NCI-H1092 treated with DMSO at 0.1 percent for 48 hours (cell line): ENCODE data around the gene COL1A1.

ENCODE experiments used
- DNase-seq: peaks from one replicate; lab custom pipeline; 2025; lab: John Stamatoyannopoulos, UW

Gene COL1A1

GRCh38 chr17:50172130-50172529 lies 29.3 kb downstream of the COL1A1 start:
- no peak for DNase-seq

- no peak for DNase-seq
Observed at GRCh38 chr17:50171371-50172071, 29.9 kb downstream of the COL1A1 start.

GRCh38 chr17:50170662-50171370 lies 30.6 kb downstream of the COL1A1 start:
- DNase-seq: no peak

- DNase-seq: no peak
Observed at GRCh38 chr17:50169881-50170459, 31.5 kb downstream of the COL1A1 start.

GRCh38 chr17:50169121-50169764 lies 32.2 kb downstream of the COL1A1 start:
- DNase-seq: peak; percentile 35

GRCh38 chr17:50168319-50168718 lies 33.1 kb downstream of the COL1A1 start:
- no peak for DNase-seq

- no peak for DNase-seq
Observed at GRCh38 chr17:50167371-50167770, 34.1 kb downstream of the COL1A1 start.

- no peak for DNase-seq
Observed at GRCh38 chr17:50166518-50167181, 34.8 kb downstream of the COL1A1 start.

GRCh38 chr17:50165867-50166517 lies 35.4 kb downstream of the COL1A1 start, which contains the start of gene SGCA:
SGCA (plus strand) TSS chr17:50166005; CDS start chr17:50166041, 36 bp downstream.
- DNase-seq: no peak

GRCh38 chr17:50165466-50165865 lies 36.0 kb downstream of the COL1A1 start:
- DNase-seq: no peak

GRCh38 chr17:50165066-50165465 lies 36.4 kb downstream of the COL1A1 start:
- no peak for DNase-seq

GRCh38 chr17:50164697-50164988 lies 36.8 kb downstream of the COL1A1 start:
- DNase-seq: no peak

- DNase-seq: no peak
Observed at GRCh38 chr17:50163843-50164696, 37.4 kb downstream of the COL1A1 start.

GRCh38 chr17:50162466-50163254 lies 38.8 kb downstream of the COL1A1 start:
- no peak for DNase-seq

- no peak for DNase-seq
Observed at GRCh38 chr17:50161911-50162288, 39.5 kb downstream of the COL1A1 start.

GRCh38 chr17:50161023-50161910 lies 40.2 kb downstream of the COL1A1 start:
- DNase-seq: peak; percentile 86

GRCh38 chr17:50157891-50158290 lies 43.5 kb downstream of the COL1A1 start:
- no peak for DNase-seq

- DNase-seq: no peak
Observed at GRCh38 chr17:50155115-50155819, 46.2 kb downstream of the COL1A1 start.
